ENCODE measurements around the gene KIT.

DNA sequence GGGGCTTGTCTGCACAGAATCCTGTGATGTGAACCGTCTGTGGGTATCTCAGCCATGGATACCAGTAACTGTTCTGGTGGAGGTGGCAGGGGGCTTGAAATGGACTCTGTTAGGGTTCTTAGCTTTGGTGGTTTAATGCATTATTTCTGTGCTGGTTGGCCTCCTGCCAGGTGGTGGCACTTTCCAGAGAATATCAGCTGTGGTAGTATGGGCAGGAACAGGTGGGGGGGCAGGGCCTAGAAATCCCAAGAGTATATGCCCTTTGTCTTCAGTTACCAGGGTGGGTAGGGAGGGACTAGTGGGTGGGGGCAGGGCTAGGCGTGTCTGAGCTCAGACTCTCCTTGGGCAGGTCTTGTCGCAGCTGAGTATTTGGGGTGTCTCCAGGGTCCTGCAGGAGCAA is 106.7 kb downstream of the KIT start:
- TF ChIP-seq, protein P1, sequence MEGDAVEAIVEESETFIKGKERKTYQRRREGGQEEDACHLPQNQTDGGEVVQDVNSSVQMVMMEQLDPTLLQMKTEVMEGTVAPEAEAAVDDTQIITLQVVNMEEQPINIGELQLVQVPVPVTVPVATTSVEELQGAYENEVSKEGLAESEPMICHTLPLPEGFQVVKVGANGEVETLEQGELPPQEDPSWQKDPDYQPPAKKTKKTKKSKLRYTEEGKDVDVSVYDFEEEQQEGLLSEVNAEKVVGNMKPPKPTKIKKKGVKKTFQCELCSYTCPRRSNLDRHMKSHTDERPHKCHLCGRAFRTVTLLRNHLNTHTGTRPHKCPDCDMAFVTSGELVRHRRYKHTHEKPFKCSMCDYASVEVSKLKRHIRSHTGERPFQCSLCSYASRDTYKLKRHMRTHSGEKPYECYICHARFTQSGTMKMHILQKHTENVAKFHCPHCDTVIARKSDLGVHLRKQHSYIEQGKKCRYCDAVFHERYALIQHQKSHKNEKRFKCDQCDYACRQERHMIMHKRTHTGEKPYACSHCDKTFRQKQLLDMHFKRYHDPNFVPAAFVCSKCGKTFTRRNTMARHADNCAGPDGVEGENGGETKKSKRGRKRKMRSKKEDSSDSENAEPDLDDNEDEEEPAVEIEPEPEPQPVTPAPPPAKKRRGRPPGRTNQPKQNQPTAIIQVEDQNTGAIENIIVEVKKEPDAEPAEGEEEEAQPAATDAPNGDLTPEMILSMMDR (conservative IDR thresholded peaks at IDR 0.05; ENCODE audit: low read depth, low read length): no peak
- TF ChIP-seq BHLHE40 (IDR thresholded peaks at IDR 0.05; ENCODE audit: low read depth, low read length) (no peak), SMC3 (IDR thresholded peaks at IDR 0.05; ENCODE audit: low read depth, low read length) (no peak), RAD21 (IDR thresholded peaks at IDR 0.05; ENCODE audit: low read length) (no peak), POLR2A (IDR thresholded peaks at IDR 0.05; ENCODE audit: low read depth, low read length) (no peak), CEBPB (IDR thresholded peaks at IDR 0.05; ENCODE audit: low read depth, low read length) (no peak), MXI1 (IDR thresholded peaks at IDR 0.05; ENCODE audit: borderline replicate concordance, low read depth, low read length) (no peak), MAFK (IDR thresholded peaks at IDR 0.05; ENCODE audit: low read depth, low read length) (no peak), MAZ (IDR thresholded peaks at IDR 0.05; ENCODE audit: borderline replicate concordance, low read depth, low read length) (no peak), CHD1 (IDR thresholded peaks at IDR 0.05; ENCODE audit: low read depth, low read length) (no peak)
- TF ChIP-seq, protein P2, sequence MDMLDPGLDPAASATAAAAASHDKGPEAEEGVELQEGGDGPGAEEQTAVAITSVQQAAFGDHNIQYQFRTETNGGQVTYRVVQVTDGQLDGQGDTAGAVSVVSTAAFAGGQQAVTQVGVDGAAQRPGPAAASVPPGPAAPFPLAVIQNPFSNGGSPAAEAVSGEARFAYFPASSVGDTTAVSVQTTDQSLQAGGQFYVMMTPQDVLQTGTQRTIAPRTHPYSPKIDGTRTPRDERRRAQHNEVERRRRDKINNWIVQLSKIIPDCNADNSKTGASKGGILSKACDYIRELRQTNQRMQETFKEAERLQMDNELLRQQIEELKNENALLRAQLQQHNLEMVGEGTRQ (IDR thresholded peaks at IDR 0.05; ENCODE audit: low read depth, low read length): no peak

Data from IMR-90 (cell line).